OCI-LY3 (cell line): ENCODE data around the gene CAMK2D.

Experiments used
- H2AFZ ChIP-seq: fragments of 200-600, 300-600 bp; shearing (Covaris generic); 2 replicates; pipeline ENCODE4 v1.6.0; 2014; ENCODE audit warnings: antibody characterized with exemption, low read depth, low read length
- H3K27ac ChIP-seq: fragments of 200-600, 300-600 bp; sonication (generic); 2 replicates; pipeline ENCODE4 v1.5.1; 2014; ENCODE audit warnings: mild to moderate bottlenecking, low read length, moderate library complexity, mixed read lengths
- H3K27me3 ChIP-seq: fragments of 200-600, 300-600 bp; sonication (generic); 2 replicates; pipeline ENCODE4 v1.6.1; 2014; ENCODE audit warnings: low read depth, low read length, mixed read lengths
- H3K36me3 ChIP-seq: fragments of 200-600, 300-600 bp; sonication (generic); replicated peaks from 2 replicates; pipeline ENCODE3; 2014; ENCODE audit warnings: low read depth, low read length, mixed read lengths
- H3K4me1 ChIP-seq: fragments of 300-600, 200-600 bp; sonication (generic); 2 replicates; pipeline ENCODE4 v1.6.1; 2014; ENCODE audit warnings: low read length, mixed read lengths
- H3K4me2 ChIP-seq: fragments of 200-600, 300-600 bp; sonication (generic); 2 replicates; pipeline ENCODE4 v1.6.1; 2014; ENCODE audit warnings: low read length, mixed read lengths
- H3K4me3 ChIP-seq: fragments of 300-600, 200-600 bp; sonication (generic); 2 replicates; pipeline ENCODE4 v1.5.1; 2014; ENCODE audit warnings: antibody characterized with exemption, mild to moderate bottlenecking, low read length, moderate library complexity
- H3K79me2 ChIP-seq: fragments of 300-600, 200-600 bp; shearing (Covaris generic); 2 replicates; pipeline ENCODE4 v1.6.1; 2014; ENCODE audit warnings: mild to moderate bottlenecking, low read length, mixed read lengths
- H3K9ac ChIP-seq: fragments of 300-600, 200-600 bp; shearing (Covaris generic); 2 replicates; pipeline ENCODE4 v1.6.0; 2014; ENCODE audit warnings: mild to moderate bottlenecking, low read length, moderate library complexity
- H3K9me3 ChIP-seq: fragments of 200-600, 300-600 bp; shearing (Covaris generic); 2 replicates; pipeline ENCODE4 v1.6.1; 2014; ENCODE audit warnings: low read length, mixed read lengths; ENCODE audit not compliant: insufficient read depth
- H4K20me1 ChIP-seq: fragments of 200-600, 300-600 bp; sonication (generic); 2 replicates; pipeline ENCODE4 v1.6.1; 2016; ENCODE audit warnings: low read length, mixed read lengths; ENCODE audit not compliant: insufficient read depth
- EZH2phosphoT487 ChIP-seq: fragments of 200-600 bp; shearing (Covaris generic); IDR thresholded peaks from 2 replicates; pipeline ENCODE4 v1.6.1; 2018; ENCODE audit warnings: antibody characterized with exemption, mixed run types, low read depth
- TF ChIP-seq, protein P1 (sequence below): fragments of 200-600, 300-600 bp; sonication (generic); IDR thresholded peaks from 2 replicates; pipeline ENCODE4 v1.5.1; 2014; ENCODE audit warnings: antibody characterized with exemption, low read length, low read depth

CAMK2D gene

DNA sequence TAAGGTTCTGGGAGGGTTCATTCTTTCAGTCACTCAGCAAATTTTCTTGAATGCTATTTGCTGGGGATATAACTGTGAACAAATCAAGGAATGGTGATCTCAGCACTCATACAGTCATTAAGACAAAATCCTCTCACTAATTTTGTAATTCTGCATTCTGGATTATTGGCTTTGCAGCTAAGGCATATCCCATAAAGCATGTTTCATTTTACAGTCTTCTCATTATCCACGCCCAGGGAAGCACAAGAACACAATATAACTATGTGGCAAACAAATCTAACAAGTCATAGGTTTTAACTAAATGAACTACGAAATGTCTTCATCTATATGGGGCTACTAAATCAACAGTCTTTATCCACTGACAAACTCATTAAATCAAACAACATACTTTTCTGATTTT lies 139.9 kb downstream of the CAMK2D start:
- TF ChIP-seq, protein P1, sequence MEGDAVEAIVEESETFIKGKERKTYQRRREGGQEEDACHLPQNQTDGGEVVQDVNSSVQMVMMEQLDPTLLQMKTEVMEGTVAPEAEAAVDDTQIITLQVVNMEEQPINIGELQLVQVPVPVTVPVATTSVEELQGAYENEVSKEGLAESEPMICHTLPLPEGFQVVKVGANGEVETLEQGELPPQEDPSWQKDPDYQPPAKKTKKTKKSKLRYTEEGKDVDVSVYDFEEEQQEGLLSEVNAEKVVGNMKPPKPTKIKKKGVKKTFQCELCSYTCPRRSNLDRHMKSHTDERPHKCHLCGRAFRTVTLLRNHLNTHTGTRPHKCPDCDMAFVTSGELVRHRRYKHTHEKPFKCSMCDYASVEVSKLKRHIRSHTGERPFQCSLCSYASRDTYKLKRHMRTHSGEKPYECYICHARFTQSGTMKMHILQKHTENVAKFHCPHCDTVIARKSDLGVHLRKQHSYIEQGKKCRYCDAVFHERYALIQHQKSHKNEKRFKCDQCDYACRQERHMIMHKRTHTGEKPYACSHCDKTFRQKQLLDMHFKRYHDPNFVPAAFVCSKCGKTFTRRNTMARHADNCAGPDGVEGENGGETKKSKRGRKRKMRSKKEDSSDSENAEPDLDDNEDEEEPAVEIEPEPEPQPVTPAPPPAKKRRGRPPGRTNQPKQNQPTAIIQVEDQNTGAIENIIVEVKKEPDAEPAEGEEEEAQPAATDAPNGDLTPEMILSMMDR, result no peak
- TF ChIP-seq EZH2phosphoT487, result no peak
- H3K27ac ChIP-seq, result no peak overlapping the region

DNA sequence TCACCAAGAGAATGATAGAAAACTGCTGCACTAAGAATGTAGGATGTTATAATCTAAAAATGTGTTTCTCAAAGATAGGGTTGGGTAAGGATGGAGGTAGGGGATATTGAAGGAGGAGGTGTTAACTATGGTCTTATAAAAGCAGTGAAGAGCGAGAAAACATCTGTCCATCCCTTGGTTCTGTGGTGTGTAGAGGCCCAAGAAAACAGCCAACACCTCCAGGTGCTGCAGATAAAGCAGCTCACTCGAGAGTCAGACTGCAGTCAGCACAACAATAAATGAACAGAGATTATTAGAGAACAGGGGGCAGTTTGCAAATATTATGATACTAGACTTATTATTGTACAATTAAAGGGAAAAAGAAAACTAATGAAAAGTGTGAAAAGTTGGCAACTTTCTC lies 141.5 kb downstream of the CAMK2D start:
- Histone ChIP-seq H3K27me3 (no peaks in the 10 kb centered on the region), H3K4me2 (no peak overlapping the region), H3K36me3 (no peaks in the 10 kb centered on the region), H3K79me2 (no peaks in the 10 kb centered on the region), H3K9me3 (no peaks in the 10 kb centered on the region), H3K9ac (no peak overlapping the region), H4K20me1 (no peaks in the 10 kb centered on the region), H3K4me1 (peaks cover 5% of the 10 kb centered on the region), H3K27ac (no peak overlapping the region), H3K4me3 (no peak overlapping the region), H2AFZ (no peak overlapping the region)
- TF ChIP-seq, protein P1, result no peak

More for the DNA sequence above, 139.9 kb downstream of the CAMK2D start:
- Histone ChIP-seq H3K9ac (no peak overlapping the region), H4K20me1 (no peaks in the 10 kb centered on the region), H3K4me2 (no peak overlapping the region), H2AFZ (no peak overlapping the region), H3K9me3 (no peaks in the 10 kb centered on the region), H3K36me3 (no peaks in the 10 kb centered on the region), H3K27me3 (no peaks in the 10 kb centered on the region), H3K79me2 (no peaks in the 10 kb centered on the region), H3K4me1 (peaks cover 5% of the 10 kb centered on the region), H3K4me3 (no peak overlapping the region)

DNA sequence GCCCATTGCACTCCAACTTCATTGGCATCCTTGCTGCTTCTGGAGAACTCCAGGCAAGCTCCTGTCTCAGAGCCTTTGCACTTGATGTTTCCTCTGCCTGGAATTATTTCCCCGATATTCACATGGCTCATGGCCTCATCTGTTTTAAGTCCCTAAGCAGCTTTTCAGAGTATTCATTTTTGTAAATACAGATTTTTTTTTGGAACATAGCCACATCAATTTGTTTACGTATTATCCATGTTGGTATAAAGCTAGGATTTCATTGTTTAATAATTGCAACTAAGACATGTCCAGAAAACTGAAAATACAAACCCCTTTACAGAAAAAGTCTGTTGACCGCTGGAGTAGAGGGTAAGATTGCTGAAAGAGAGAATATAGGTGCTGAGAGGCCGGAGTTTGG lies 142.0 kb downstream of the CAMK2D start:
- Histone ChIP-seq H3K9me3 (no peaks in the 10 kb centered on the region), H3K27ac (no peak overlapping the region), H3K9ac (no peak overlapping the region), H3K27me3 (no peaks in the 10 kb centered on the region), H2AFZ (no peak overlapping the region), H3K4me2 (no peak overlapping the region), H3K4me1 (peaks cover 5% of the 10 kb centered on the region), H3K79me2 (no peaks in the 10 kb centered on the region), H3K36me3 (no peaks in the 10 kb centered on the region), H4K20me1 (no peaks in the 10 kb centered on the region), H3K4me3 (no peak overlapping the region)
- TF ChIP-seq, protein P1, result no peak
- TF ChIP-seq EZH2phosphoT487, result no peak

DNA sequence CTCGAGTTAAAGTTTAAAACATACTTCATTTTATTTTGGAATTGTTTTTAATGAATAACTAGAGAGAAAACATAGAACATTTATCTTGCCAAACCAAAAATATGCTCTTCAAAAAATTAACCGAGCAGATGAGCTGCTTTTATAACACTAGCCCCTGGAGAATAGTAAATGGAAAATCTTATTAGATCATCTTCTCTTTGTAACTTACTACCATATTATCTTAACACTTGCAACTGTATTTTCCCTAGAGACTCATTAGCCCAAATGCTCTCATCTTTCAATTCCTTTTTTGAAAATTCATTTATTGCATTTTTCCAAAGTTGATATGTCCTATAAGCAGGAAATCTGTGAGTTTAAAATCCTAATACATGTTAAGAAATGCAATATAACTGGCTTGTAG lies 143.3 kb downstream of the CAMK2D start:
- H3K4me2 ChIP-seq, result no peak overlapping the region
- no peaks in the 10 kb centered on the region for H3K79me2 ChIP-seq

More for the DNA sequence above, 143.3 kb downstream of the CAMK2D start:
- Histone ChIP-seq H3K27me3 (no peaks in the 10 kb centered on the region), H3K27ac (no peak overlapping the region), H3K9me3 (no peaks in the 10 kb centered on the region), H3K9ac (no peak overlapping the region), H3K4me1 (peaks cover 5% of the 10 kb centered on the region), H4K20me1 (no peaks in the 10 kb centered on the region), H3K36me3 (no peaks in the 10 kb centered on the region), H2AFZ (no peak overlapping the region), H3K4me3 (no peak overlapping the region)
- TF ChIP-seq, protein P1, result no peak
- no peak for TF ChIP-seq EZH2phosphoT487
